H9 (cell line): ENCODE data around the gene ARHGAP24. TPM values are rescaled to one million over a fixed set of nuclear protein-coding genes. Genes with fewer than 3 reads are reported as not detected.

Source experiments
- DNase-seq: peaks from one replicate; pipeline ENCODE4 v3.0.0-alpha.2; 2017
- H2AFZ ChIP-seq: one replicate; pipeline ENCODE4 v1.6.1; 2013; ENCODE audit warnings: mild to moderate bottlenecking, low read length, control low read depth, moderate library complexity
- H2AK5ac ChIP-seq: 2 replicates; pipeline ENCODE4 v1.6.1; 2013; ENCODE audit warnings: low read length, control low read depth, mixed read lengths; ENCODE audit not compliant: insufficient read length
- H2BK120ac ChIP-seq: one replicate; pipeline ENCODE4 v1.6.1; 2013; ENCODE audit warnings: low read depth, mild to moderate bottlenecking, low read length, control low read depth, inconsistent platforms; ENCODE audit not compliant: poor library complexity, severe bottlenecking
- H2BK12ac ChIP-seq: 2 replicates; pipeline ENCODE4 v1.6.1; 2013; ENCODE audit warnings: low read length, control low read depth, mixed read lengths, low read depth; ENCODE audit not compliant: insufficient read length
- H2BK15ac ChIP-seq: 2 replicates; pipeline ENCODE4 v1.6.1; 2013; ENCODE audit warnings: low read depth, low read length, control low read depth
- H2BK20ac ChIP-seq: one replicate; pipeline ENCODE4 v1.6.1; 2013; ENCODE audit warnings: low read depth, mild to moderate bottlenecking, low read length, control low read depth, inconsistent platforms; ENCODE audit not compliant: poor library complexity, severe bottlenecking
- H2BK5ac ChIP-seq: 2 replicates; pipeline ENCODE4 v1.6.1; 2013; ENCODE audit warnings: low read length, control low read depth, mixed read lengths; ENCODE audit not compliant: insufficient read length
- H3K14ac ChIP-seq: 2 replicates; pipeline ENCODE4 v1.6.1; 2013; ENCODE audit warnings: low read length, control low read depth; ENCODE audit not compliant: insufficient read depth
- H3K18ac ChIP-seq: 2 replicates; pipeline ENCODE4 v1.6.1; 2013; ENCODE audit warnings: low read depth, mild to moderate bottlenecking, mixed read lengths, low read length, control low read depth; ENCODE audit not compliant: insufficient read length
- H3K23ac ChIP-seq: 2 replicates; pipeline ENCODE4 v1.6.1; 2013; ENCODE audit warnings: low read length, control low read depth, mixed read lengths, low read depth; ENCODE audit not compliant: insufficient read length
- H3K23me2 ChIP-seq: 2 replicates; pipeline ENCODE4 v1.6.1; 2013; ENCODE audit warnings: low read depth, mild to moderate bottlenecking, mixed read lengths, low read length, control low read depth; ENCODE audit not compliant: insufficient read length, poor library complexity, severe bottlenecking
- H3K27ac ChIP-seq: 2 replicates; pipeline ENCODE4 v1.5.1; 2013; ENCODE audit warnings: low read length, control low read depth, mixed read lengths, low read depth; ENCODE audit not compliant: insufficient read length
- H3K27me3 ChIP-seq: 2 replicates; pipeline ENCODE4 v1.6.1; 2013; ENCODE audit warnings: low read length, control low read depth, inconsistent platforms; ENCODE audit not compliant: insufficient read depth
- H3K4ac ChIP-seq: 2 replicates; pipeline ENCODE4 v1.6.1; 2013; ENCODE audit warnings: low read depth, mild to moderate bottlenecking, control low read depth, inconsistent platforms, low read length, moderate library complexity
- H3K4me1 ChIP-seq: 2 replicates; pipeline ENCODE4 v1.6.1; 2013; ENCODE audit warnings: low read length, control low read depth, inconsistent platforms; ENCODE audit not compliant: insufficient read depth
- H3K4me2 ChIP-seq: 2 replicates; pipeline ENCODE4 v1.6.1; 2013; ENCODE audit warnings: low read length, control low read depth, mixed read lengths; ENCODE audit not compliant: insufficient read length, insufficient read depth
- H3K56ac ChIP-seq: 2 replicates; pipeline ENCODE4 v1.6.1; 2013; ENCODE audit warnings: low read depth, mild to moderate bottlenecking, mixed read lengths, low read length, control low read depth; ENCODE audit not compliant: insufficient read length
- H3K79me1 ChIP-seq: 2 replicates; pipeline ENCODE4 v1.6.1; 2013; ENCODE audit warnings: low read depth, mild to moderate bottlenecking, moderate library complexity, low read length, control low read depth, inconsistent platforms; ENCODE audit not compliant: insufficient read depth, poor library complexity, severe bottlenecking
- H3K79me2 ChIP-seq: 2 replicates; pipeline ENCODE4 v1.6.1; 2013; ENCODE audit warnings: low read length, control low read depth, inconsistent platforms; ENCODE audit not compliant: insufficient read depth
- H3K9ac ChIP-seq: 2 replicates; pipeline ENCODE4 v1.6.1; 2013; ENCODE audit warnings: low read length, control low read depth, mixed read lengths; ENCODE audit not compliant: insufficient read length; ENCODE audit errors: extremely low read depth
- H3K9me3 ChIP-seq: one replicate; pipeline ENCODE4 v1.6.1; 2013; ENCODE audit warnings: low read depth, low read length, inconsistent platforms; ENCODE audit not compliant: control insufficient read depth
- H3T11ph ChIP-seq: one replicate; pipeline ENCODE4 v1.6.1; 2013; ENCODE audit warnings: mild to moderate bottlenecking, low read length, control low read depth, inconsistent platforms
- H4K20me1 ChIP-seq: one replicate; pipeline ENCODE4 v1.6.1; 2013; ENCODE audit not compliant: control insufficient read depth, insufficient read length, insufficient read depth
- H4K5ac ChIP-seq: 2 replicates; pipeline ENCODE4 v1.6.1; 2013; ENCODE audit warnings: low read depth, mild to moderate bottlenecking, mixed read lengths, low read length, control low read depth; ENCODE audit not compliant: insufficient read length
- H4K8ac ChIP-seq: replicated peaks from 2 replicates; pipeline ENCODE4 v1.6.1; 2013; ENCODE audit warnings: low read length, control low read depth, mixed read lengths, low read depth; ENCODE audit not compliant: insufficient read length
- H4K91ac ChIP-seq: 2 replicates; pipeline ENCODE4 v1.6.1; 2013; ENCODE audit warnings: low read depth, mild to moderate bottlenecking, moderate library complexity, mixed read lengths, low read length, control low read depth; ENCODE audit not compliant: insufficient read length
- H3K27ac Mint-ChIP-seq, 3 experiments: 2 replicates in 2 of 3; 3 replicates in 1 of 3; pipeline ENCODE4 v1.8.0; 2020 to 2021; ENCODE audit warnings: mixed read lengths in 3 of 3, mild to moderate bottlenecking in 1 of 3, moderate library complexity in 1 of 3
- H3K27me3 Mint-ChIP-seq: 2 replicates; pipeline ENCODE4 v1.8.0; 2021; ENCODE audit warnings: low read depth, mild to moderate bottlenecking, moderate library complexity, mixed read lengths
- H3K36me3 Mint-ChIP-seq, 3 experiments: 2 replicates in 2 of 3; 3 replicates in 1 of 3; pipeline ENCODE4 v1.8.0; 2020 to 2021; ENCODE audit warnings: low read depth in 3 of 3, mixed read lengths in 3 of 3; ENCODE audit not compliant: insufficient read depth in 1 of 3
- H3K4me1 Mint-ChIP-seq, 2 experiments: 2 replicates each; pipeline ENCODE4 v1.8.0; 2020; ENCODE audit warnings: mixed read lengths in 2 of 2
- H3K4me3 Mint-ChIP-seq, 2 experiments: 2 replicates in 1 of 2; 3 replicates in 1 of 2; pipeline ENCODE4 v1.8.0; 2020 to 2021; ENCODE audit warnings: mild to moderate bottlenecking in 2 of 2, mixed read lengths in 2 of 2, moderate library complexity in 1 of 2
- H3K9me3 Mint-ChIP-seq, 2 experiments: 2 replicates in 1 of 2; 3 replicates in 1 of 2; pipeline ENCODE4 v1.8.0; 2020; ENCODE audit warnings: mild to moderate bottlenecking in 2 of 2, mixed read lengths in 2 of 2, moderate library complexity in 1 of 2
- WGBS: extraction: QIAGEN DNeasy Blood & Tissue Kit; methylation state at CpG from one replicate; pipeline ENCODE4 v1.1.7; 2013; ENCODE audit warnings: missing lambda C conversion rate, low lambda C conversion rate, mixed read lengths; ENCODE audit not compliant: insufficient read length; ENCODE audit errors: extremely low coverage; 5-methylcytosine and 5-hydroxymethylcytosine counted together
- total RNA-seq: library from RNA; stranded (reverse); gene quantifications from 2 replicates; pipeline ENCODE4 v1.2.1, GENCODE V29; 2021
- TF ChIP-seq, protein P1 (sequence below): fragments of 200-600 bp; sonication (generic); conservative IDR thresholded peaks from 3 replicates; pipeline ENCODE4 v1.8.0; 2021; ENCODE audit warnings: antibody characterized with exemption, mild to moderate bottlenecking

The ARHGAP24 gene
- total RNA-seq, 1 experiment from 2014 or later, result 0.37 TPM

DNA sequence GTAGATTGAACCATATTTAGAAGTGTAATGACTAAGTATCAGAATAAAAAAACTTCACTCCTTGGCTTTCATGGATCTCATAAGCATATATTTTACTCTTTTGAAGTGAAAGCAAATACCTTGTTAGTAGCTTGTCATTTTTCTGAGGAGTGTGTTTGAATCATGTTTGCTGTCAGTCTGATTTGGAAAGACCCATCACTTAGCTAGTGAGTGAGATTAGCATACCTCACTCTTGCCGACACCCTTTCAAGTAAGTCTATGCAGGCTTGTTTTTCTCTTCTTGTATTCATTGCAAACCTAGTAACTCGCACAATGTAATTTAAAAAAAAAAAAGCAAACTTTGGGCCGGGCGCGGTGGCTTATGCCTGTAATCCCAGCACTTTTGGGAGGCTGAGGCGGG is 360.0 kb downstream of the ARHGAP24 start:
- DNase-seq, result no peak
- Histone ChIP-seq H3K79me1 (no peaks in the 10 kb centered on the region), H2BK15ac (no peak overlapping the region), H4K91ac (no peak overlapping the region), H3K79me2 (no peaks in the 10 kb centered on the region), H3K27me3 (no peaks in the 10 kb centered on the region), H2BK20ac (no peak overlapping the region), H3K56ac (no peak overlapping the region), H3K27ac (no peak overlapping the region), H4K20me1 (no peaks in the 10 kb centered on the region), H4K8ac (no peak overlapping the region), H2BK120ac (no peak overlapping the region), H3K4ac (no peak overlapping the region), H3K23ac (no peak overlapping the region), H2AK5ac (no peak overlapping the region), H3K9ac (no peak overlapping the region), H2BK5ac (no peak overlapping the region), H3T11ph (no peak overlapping the region), H3K14ac (no peak overlapping the region), H3K4me2 (no peak overlapping the region), H3K23me2 (no peaks in the 10 kb centered on the region), H3K4me1 (no peaks in the 10 kb centered on the region), H4K5ac (no peak overlapping the region), H3K18ac (no peak overlapping the region), H3K9me3 (no peaks in the 10 kb centered on the region), H2AFZ (no peak overlapping the region), H2BK12ac (no peak overlapping the region)
- peaks cover 8% of the 10 kb centered on the region in 2 experiments for H3K4me1 Mint-ChIP-seq
- WGBS, result no CpG with 5 or more reads among the region's 6 CpGs
- H3K9me3 Mint-ChIP-seq, result no peaks in the 10 kb centered on the region
- TF ChIP-seq, protein P1, sequence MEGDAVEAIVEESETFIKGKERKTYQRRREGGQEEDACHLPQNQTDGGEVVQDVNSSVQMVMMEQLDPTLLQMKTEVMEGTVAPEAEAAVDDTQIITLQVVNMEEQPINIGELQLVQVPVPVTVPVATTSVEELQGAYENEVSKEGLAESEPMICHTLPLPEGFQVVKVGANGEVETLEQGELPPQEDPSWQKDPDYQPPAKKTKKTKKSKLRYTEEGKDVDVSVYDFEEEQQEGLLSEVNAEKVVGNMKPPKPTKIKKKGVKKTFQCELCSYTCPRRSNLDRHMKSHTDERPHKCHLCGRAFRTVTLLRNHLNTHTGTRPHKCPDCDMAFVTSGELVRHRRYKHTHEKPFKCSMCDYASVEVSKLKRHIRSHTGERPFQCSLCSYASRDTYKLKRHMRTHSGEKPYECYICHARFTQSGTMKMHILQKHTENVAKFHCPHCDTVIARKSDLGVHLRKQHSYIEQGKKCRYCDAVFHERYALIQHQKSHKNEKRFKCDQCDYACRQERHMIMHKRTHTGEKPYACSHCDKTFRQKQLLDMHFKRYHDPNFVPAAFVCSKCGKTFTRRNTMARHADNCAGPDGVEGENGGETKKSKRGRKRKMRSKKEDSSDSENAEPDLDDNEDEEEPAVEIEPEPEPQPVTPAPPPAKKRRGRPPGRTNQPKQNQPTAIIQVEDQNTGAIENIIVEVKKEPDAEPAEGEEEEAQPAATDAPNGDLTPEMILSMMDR, result no peak
- H3K36me3 Mint-ChIP-seq, result no peaks in the 10 kb centered on the region
- H3K27me3 Mint-ChIP-seq, result no peaks in the 10 kb centered on the region
- no peak overlapping the region for H3K27ac Mint-ChIP-seq
- no peak overlapping the region for H3K4me3 Mint-ChIP-seq
